ENCODE data around the gene VWA5B2.

DNA sequence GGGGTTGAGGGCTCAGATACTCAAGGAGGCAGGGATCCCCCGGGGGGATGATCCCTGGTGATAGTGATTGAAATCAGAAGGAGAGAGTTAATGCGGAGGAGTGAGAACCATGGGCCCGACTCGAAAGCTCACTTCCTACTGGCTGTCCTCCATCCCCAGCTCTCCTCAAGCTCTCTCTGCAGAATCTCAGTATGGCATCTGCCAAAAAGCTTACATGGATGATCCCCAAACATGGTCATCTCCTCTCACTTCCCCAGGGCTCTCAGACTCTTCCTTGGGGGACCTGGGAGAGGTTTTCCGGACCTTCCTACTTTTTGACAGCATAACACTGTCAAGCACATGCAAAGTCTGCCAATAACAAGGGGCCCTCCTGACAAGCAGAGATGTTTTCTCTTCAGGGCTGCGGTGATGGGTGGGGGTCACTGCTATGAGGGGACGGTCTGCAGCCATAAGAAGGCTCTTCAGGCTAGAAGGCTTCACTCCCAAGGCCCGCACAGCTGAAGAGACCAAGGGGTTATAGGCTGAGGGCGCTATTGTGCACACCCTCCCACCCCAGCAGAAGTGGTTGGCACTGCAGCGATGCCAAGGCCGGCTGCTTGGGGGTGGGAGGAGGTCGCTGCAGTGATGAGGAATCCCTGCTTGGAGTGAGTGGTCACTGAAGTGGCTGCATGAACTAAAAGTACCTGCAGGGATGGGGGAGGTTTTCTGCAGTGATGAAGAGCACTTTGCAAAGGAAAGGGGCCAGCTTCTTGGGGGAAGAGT lies 828 bp upstream of the VWA5B2 start:
- TF ChIP-seq CTCF (IDR thresholded peaks at IDR 0.05 in 2 of 3, conservative IDR thresholded peaks at IDR 0.05 in 1 of 3; ENCODE audit: borderline replicate concordance in 1 of 3, insufficient read depth in 1 of 3, low read depth in 2 of 3, low read length in 2 of 3) = no peak
- no peak for TF ChIP-seq RAD21 (IDR thresholded peaks at IDR 0.05; ENCODE audit: low read depth)
- TF ChIP-seq POLR2A (IDR thresholded peaks at IDR 0.05; ENCODE audit: borderline replicate concordance, extremely low read depth, insufficient read depth, insufficient read length) = no peak
- no peak for TF ChIP-seq JUND (IDR thresholded peaks at IDR 0.05)
